Ascending aorta (tissue), 2 donors: ENCODE results near the gene TMEM9B. TPM values are rescaled to one million over a fixed set of nuclear protein-coding genes. Genes with fewer than 3 reads are reported as not detected.
A peak's percentile ranks its signal among the peaks of the same experiment; 100 is the strongest.

Source experiments
- DNase-seq, 2 donors: peaks; one replicate each; pipeline ENCODE4 v3.0.0-alpha.2; 2019; ENCODE audit warnings: low spot score in 2 of 2
- H3K27ac ChIP-seq, 2 donors: fragments of 200-600 bp; sonication (generic); one replicate each; pipeline ENCODE4 v1.5.1; 2016 to 2017; ENCODE audit warnings: mild to moderate bottlenecking in 1 of 2
- H3K27me3 ChIP-seq: fragments of 200-600 bp; sonication (generic); one replicate; pipeline ENCODE4 v1.5.1; 2017
- H3K36me3 ChIP-seq, 2 donors: fragments of 200-600 bp; sonication (generic); one replicate each; pipeline ENCODE4 v1.5.1; 2016
- H3K4me1 ChIP-seq, 2 donors: fragments of 200-600 bp; sonication (generic); one replicate each; pipeline ENCODE4 v1.5.1; 2016 to 2017; ENCODE audit warnings: mild to moderate bottlenecking in 1 of 2
- H3K4me3 ChIP-seq, 2 donors: fragments of 200-600 bp; sonication (generic); one replicate each; pipeline ENCODE4 v1.5.1; 2016 to 2017; ENCODE audit warnings: mild to moderate bottlenecking in 1 of 2
- H3K9me3 ChIP-seq, 2 donors: fragments of 200-600 bp; sonication (generic); one replicate each; pipeline ENCODE4 v1.5.1; 2016
- CTCF ChIP-seq, 3 experiments: fragments of 200-600 bp in 2 of 3; fragments of 450-650 bp in 1 of 3; sonication (generic) in 2 of 3; IDR thresholded peaks; one replicate each; pipeline ENCODE4 v1.5.1; 2016 to 2019; ENCODE audit warnings: antibody characterized with exemption in 3 of 3, mild to moderate bottlenecking in 1 of 3, moderate library complexity in 1 of 3
- intact Hi-C: fragments of 100-400 bp; cut with DNase I; formaldehyde crosslinking; loops from one replicate; pipeline ENCODE4 v1.15.1; 2023
- total RNA-seq: library from RNA; depleted of rRNA; stranded (reverse); fragments of >200 nt; gene quantifications from one replicate; pipeline ENCODE4 v1.1.0, GENCODE V29; 2016

TMEM9B gene
- total RNA-seq, 1 donor from 2014 or later: 42.4 TPM

- Histone ChIP-seq H3K4me3 (no peak overlapping the region), H3K36me3 (peaks cover 11 to 23% of the 10 kb centered on the region in 2 donors), H3K9me3 (no peaks in the 10 kb centered on the region), H3K4me1 (no peaks in the 10 kb centered on the region), H3K27ac (no peak overlapping the region), H3K27me3 (no peaks in the 10 kb centered on the region)
- intact Hi-C loops: no loop called here
- DNase-seq: no peak
- no peak for TF ChIP-seq CTCF (IDR thresholded peaks at IDR 0.05)
These were observed 38.5 kb downstream of the TMEM9B start for GRCh38 chr11:8925711-8926110.

- no peak overlapping the region for H3K4me3 ChIP-seq
- H3K36me3 ChIP-seq: peaks cover 18 to 44% of the 10 kb centered on the region in 2 donors
- intact Hi-C loops: no loop called here
- H3K9me3 ChIP-seq: no peaks in the 10 kb centered on the region
- no peak for DNase-seq
- no peak overlapping the region for H3K27ac ChIP-seq
- no peaks in the 10 kb centered on the region for H3K27me3 ChIP-seq
- no peak for TF ChIP-seq CTCF (IDR thresholded peaks at IDR 0.05)
- peaks cover 0 to 5% of the 10 kb centered on the region in 2 donors for H3K4me1 ChIP-seq
These were observed 41.6 kb downstream of the TMEM9B start for GRCh38 chr11:8922691-8923090.

- Histone ChIP-seq H3K9me3 (no peaks in the 10 kb centered on the region), H3K4me3 (peak overlapping the region; percentile 4 to 44), H3K27ac (peak overlapping the region; percentile 80), H3K4me1 (peaks cover 7 to 28% of the 10 kb centered on the region in 2 donors), H3K27me3 (no peaks in the 10 kb centered on the region), H3K36me3 (peaks cover 15 to 37% of the 10 kb centered on the region in 2 donors)
- peak in 1 of 2 donors; percentile 73 for DNase-seq
- intact Hi-C loops: loop anchor here (2.0 kb wide), 1 partner anchor 42 kb away; no protein-coding TSS in a partner anchor
- TF ChIP-seq CTCF (IDR thresholded peaks at IDR 0.05): no peak
These were observed 47.0 kb downstream of the TMEM9B start for GRCh38 chr11:8917157-8917825.

- intact Hi-C loops: loop anchor here (5.0 kb wide), 2 partner anchors 102 to 223 kb away; a partner anchor contains a TSS
- Histone ChIP-seq H3K36me3 (peaks cover under 1 to 10% of the 10 kb centered on the region in 2 donors), H3K4me3 (peak overlapping the region in 1 of 2 donors; percentile 50), H3K4me1 (peaks cover 11 to 28% of the 10 kb centered on the region in 2 donors), H3K9me3 (no peaks in the 10 kb centered on the region), H3K27ac (peak overlapping the region in 1 of 2 donors; percentile 65), H3K27me3 (no peaks in the 10 kb centered on the region)
- no peak for TF ChIP-seq CTCF (IDR thresholded peaks at IDR 0.05)
- DNase-seq: no peak
These were observed 49.6 kb downstream of the TMEM9B start for GRCh38 chr11:8914661-8915018.

GRCh38 chr11:8913961-8914660 is 50.1 kb downstream of the TMEM9B start:
- Histone ChIP-seq H3K4me1 (peaks cover 11 to 28% of the 10 kb centered on the region in 2 donors), H3K27me3 (no peaks in the 10 kb centered on the region), H3K36me3 (peaks cover 0 to 5% of the 10 kb centered on the region in 2 donors), H3K4me3 (peak overlapping the region; percentile 19 to 50), H3K27ac (peak overlapping the region; percentile 52 to 65), H3K9me3 (no peaks in the 10 kb centered on the region)
- TF ChIP-seq CTCF (IDR thresholded peaks at IDR 0.05): peak; percentile 56 to 72 (median 57)
- intact Hi-C loops: loop anchor here (5.0 kb wide), 2 partner anchors 102 to 223 kb away; a partner anchor contains a TSS
- no peak for DNase-seq
